GM21529 (cell line): Measurements from ENCODE around the gene C20orf204.

Experiments
- ATAC-seq: cut with Tn5 transposase; IDR thresholded peaks from one replicate; pipeline ENCODE4 v1.9.1; 2021; ENCODE audit not compliant: unreplicated experiment

Gene C20orf204

DNA sequence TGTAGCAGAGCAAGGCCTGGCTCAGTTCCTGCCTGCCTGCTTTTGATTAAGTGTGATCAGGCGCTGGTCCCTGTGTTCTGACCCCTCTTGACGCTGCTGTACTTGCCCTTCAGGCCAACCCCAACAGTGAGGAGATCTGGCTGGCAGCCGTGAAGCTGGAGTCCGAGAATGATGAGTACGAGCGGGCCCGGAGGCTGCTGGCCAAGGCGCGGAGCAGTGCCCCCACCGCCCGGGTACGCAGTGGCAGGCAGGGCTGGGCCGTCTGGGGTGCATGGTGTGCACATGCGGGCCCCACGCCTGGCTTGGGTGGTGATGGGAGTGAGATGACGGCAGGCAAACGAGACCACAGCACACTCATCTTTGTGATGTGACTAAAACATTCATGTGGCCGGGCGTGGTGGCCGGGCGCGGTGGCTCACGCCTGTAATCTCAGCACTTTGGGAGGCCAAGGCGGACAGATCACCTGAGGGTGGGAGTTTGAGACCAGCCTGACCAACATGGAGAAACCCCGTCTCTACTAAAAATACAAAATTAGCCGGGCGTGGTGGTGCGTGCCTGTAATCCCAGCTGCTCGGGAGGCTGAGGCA lies 10.1 kb upstream of the C20orf204 start:
- ATAC-seq, result no peak

DNA sequence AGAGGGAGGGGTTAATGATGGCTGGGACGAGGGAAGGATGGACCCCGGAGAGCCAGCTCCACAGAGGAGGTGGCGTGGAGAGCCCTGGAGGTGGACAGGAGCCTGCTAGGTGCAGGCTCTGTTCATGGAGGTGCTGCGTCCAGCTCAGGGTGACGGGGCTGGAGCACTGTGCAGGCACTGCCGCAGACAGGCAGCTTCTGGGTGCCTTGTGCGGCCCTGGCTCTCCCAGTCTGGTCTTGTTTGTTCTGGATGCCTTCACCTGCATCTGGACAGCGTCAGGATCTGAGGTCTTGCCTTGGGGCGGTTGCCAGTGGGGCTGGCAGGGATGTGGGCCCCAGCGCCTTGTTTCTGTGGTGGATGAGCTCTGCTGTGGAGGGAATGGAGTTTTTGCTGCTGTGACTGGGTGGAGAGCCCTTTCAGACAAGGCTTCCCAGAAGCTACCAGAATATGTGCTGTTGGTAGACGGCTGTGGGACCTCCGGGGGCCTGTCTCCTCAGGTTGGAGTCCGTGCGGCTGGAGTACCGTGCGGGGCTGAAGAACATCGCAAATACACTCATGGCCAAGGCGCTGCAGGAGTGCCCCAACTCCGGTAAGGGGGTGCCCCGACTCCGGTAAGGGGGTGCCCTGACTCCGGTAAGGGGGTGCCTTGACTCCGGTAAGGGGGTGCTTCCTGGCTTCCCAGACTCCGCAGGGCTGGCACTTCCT lies 7.8 kb upstream of the C20orf204 start:
- ATAC-seq, result no peak

DNA sequence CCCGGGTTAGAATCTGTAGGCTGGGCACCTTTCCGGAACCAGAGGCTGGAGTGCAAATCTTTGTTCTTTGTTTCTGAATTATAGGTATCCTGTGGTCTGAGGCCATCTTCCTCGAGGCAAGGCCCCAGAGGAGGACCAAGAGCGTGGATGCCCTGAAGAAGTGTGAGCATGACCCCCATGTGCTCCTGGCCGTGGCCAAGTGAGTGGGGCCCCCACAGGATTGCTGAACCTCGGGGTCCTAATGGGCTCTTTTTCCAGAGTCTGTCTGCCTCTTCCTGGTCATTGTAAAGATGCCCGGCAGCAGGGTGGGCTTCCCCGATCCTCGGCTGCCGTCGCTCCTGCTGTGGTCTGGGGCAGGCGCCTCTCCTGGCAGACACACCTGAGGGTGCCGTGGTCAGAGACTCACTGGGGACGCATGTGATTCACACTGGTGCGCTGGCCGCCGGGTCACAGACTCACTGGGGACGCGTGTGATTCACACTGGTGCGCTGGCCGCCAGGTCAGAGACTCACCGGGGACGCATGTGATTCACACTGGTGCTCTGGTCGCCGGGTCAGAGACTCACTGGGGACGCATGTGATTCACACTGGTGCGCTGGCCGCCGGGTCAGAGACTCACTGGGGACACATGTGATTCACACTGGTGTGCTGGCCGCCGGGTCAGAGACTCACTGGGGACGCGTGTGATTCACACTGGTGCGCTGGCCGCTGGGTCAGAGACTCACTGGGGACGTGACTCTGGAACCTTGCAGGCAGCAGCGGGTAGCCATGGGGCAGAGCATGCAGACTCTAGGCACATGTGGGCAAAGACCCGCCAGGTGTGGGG lies 6.5 kb upstream of the C20orf204 start:
- no peak for ATAC-seq

DNA sequence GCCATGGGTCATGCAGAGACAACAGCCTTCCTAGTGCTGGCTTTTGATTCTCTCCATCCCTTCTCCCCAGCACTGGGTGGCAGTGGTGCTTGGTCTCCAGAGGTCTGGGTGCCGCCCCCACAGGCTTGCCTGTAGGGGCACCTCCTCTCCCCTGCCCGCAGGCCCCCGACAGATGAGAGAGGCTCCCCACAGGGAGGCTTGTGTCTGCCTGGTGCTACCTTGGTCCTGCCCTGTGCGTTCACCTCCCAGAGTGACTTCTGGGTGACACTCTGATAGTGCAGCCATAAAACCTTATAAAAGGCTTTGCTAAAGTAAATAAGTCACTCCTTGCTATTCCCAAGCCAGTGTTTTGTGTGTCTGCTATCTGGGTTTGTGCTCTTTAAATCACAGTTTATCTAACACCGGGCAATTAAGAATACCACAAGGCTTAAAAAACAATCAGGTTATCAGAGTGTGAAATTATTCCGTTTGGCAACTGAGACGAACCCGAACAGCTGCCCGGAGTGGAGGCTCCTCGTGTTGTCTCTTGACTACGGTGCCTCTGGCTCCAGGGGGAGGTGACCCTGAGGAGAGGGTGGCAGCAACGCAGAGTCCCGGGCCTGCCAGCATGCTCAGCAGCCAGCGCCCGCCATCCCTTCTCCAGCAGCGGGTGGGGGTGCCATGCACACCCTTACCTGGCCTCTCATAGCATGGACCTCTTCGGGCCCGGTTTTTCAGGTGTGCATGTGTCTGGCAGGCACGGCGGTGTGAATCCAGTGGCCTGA lies 5.4 kb upstream of the C20orf204 start:
- no peak for ATAC-seq

DNA sequence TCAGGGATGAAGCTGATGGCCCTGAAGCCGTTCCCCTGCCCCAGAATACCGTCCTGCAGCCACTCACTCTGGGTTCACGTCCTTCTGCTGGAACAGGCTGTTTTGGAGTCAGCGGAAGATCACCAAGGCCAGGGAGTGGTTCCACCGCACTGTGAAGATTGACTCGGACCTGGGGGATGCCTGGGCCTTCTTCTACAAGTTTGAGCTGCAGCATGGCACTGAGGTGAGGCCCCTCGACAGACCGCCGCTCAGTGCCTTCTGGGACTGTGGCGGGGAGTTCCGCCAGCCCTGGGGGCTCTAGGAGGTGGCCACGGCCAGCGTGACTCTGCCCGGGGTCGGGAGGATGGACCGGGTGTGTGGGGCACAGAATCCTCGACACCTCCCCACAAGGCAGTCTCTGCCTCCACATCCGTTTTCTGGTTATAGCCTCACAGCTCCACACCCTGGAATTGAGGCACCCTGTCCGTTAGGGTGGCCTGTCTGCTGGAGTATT lies 4.1 kb upstream of the C20orf204 start:
- ATAC-seq, result no peak

DNA sequence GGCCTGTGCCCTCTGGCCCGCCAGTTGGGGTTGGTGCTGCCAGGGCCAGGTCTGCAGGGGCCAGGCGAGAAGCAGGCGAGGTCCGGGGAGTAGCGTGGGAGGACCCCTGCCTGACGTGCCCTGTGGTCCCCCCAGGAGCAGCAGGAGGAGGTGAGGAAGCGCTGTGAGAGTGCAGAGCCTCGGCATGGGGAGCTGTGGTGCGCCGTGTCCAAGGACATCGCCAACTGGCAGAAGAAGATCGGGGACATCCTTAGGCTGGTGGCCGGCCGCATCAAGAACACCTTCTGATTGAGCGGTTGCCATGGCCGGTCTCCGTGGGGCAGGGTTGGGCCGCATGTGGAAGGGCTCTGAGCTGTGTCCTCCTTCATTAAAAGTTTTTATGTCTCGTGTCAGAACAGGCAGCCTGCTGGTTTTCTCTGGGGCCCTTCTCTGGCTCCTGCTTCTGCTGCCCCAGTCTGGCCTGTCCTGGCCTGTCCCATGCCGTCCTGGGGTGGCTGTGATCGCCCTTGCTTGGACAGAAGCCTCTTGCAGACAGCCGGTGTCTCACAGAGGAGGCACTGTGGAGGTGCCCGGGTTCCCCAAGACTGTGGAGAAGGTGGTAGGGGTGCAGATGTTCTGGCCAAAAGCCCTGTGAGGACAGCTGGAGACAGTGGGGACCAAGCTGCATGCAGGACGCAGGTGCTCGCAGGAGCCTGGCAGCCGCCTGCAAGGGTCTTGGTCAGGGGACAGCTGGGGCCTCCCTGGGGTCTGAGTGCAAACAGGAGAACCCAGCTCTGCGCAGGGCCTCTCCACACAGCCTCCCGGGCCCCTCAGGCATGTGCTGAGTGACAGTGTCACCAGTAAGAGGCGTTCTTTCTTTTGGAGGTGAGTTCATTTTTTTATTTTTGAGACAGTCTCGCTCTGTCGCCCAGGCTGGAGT lies 3.0 kb upstream of the C20orf204 start:
- no peak for ATAC-seq

DNA sequence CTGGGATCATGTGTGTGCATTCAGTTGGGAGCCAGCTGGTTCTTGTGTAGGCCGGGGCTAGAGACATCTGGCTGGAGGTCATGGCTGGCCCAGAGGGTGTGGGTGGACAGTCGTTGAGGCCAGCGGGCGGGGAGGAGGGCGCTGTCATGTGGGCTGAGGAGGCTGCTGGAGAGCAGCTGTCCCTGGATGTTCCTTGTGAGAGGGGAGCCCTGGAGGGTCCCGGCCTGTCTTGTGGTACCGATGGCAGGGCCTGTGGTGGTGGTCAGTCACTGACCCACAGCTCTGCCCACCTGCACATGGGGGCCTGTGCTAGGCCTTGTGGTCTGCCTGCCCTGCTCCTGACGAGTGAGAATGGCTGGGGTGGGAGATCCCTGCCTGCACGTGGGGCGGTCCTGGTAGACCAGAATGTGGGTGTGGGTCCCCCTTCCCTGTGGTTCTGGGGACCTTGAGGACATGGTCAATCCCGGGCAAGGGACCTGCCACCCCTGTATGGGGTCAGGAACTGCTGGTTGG lies 1.9 kb upstream of the C20orf204 start:
- ATAC-seq, result no peak

DNA sequence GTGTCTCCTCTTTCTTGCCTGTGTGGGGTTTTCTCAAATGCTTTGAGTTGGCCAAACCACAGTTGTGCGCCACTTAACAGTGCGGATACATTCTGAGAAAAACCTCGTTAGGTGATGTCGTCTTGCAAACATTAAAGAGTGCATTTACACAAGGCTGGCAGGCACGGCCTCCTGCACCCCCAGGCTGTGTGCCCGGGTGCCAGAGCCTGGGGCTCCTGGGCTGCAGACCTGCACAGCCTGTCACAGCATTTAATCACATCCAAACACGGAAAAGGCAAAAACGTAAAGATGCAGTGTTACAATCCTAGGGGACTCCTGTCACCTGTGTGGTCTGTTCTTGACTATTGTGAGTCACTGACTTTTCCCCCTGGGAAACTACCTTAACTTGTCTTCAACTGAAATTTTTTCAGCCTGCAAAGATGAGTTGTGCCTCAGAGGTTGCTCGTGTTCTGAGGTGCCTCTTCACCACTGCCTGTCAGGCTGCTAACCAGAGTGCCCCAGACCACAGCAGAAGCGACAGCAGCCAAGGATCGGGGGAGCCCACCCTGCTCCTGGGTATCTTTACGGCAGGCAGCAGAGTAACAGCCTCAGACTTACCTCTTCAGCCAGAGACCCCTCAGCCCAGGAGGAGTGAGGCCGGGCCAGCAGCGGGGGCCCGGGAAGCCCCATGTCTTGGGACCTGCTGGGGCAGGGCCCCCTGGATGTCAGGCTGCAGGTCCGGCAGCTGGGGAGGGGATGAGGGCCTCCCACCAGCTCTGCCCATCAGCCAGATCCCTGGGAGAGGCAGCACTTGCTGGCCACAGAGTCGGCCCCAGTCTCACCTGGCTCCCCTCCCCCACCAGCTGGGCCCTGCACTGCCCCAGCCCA lies 683 bp upstream of the C20orf204 start:
- ATAC-seq, result no peak

DNA sequence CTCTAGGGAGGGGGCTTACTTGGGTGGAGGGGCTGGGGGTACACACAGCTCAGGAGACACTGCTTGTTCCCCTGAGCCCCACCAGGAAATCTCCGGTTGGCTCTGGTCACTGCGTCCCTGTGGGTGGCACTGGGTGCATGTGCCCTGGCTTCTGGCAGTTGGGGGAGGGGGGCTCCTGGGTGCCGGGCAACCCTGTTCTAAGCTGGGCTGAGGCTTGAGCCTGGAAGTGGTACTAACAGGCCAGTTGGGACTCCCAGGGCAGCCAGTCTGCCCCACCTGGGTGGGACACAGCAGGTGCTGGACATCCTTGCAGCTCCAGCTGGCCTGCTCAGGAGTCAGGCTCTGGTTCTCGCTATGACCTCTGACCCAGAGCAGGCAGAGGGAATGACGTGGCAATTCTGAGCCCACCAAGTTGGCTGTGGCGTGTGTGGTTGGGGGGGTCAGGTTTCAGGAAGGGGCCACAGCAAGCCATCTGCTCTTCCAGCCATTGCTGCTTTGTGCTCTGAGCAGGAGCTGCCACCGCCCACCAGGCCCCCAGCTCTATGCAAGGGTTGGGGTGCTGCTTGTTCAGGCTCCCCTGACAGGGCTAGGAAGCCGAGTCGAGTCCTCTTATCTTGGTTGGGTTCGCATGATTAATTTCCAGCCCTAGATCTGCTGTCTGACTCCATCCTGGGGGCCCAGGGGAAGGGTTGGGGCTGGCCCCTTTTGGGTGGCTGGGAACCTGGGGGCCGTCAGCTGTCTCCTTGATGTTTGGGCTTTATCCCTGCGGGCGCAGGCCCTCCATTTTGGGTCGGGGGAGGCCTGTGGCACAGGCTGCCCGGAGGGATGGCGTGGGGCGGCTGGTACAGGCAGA lies 590 bp downstream of the C20orf204 start:
- no peak for ATAC-seq

DNA sequence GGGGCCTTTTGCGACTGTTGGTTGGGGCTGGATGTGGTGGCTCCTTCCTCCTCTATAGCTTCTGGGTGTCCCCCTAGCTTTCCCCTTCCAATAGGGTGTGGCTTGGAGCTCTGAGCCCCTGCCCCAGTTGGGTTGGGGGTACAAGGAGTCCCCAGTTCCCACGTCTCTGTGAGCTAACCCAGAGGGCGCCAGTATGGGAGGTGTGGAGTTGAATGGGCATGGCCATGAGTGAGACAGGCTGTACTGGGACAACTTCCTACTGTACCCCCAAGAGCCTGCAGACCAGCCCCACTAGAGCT lies 1.2 kb downstream of the C20orf204 start:
- ATAC-seq, result no peak

DNA sequence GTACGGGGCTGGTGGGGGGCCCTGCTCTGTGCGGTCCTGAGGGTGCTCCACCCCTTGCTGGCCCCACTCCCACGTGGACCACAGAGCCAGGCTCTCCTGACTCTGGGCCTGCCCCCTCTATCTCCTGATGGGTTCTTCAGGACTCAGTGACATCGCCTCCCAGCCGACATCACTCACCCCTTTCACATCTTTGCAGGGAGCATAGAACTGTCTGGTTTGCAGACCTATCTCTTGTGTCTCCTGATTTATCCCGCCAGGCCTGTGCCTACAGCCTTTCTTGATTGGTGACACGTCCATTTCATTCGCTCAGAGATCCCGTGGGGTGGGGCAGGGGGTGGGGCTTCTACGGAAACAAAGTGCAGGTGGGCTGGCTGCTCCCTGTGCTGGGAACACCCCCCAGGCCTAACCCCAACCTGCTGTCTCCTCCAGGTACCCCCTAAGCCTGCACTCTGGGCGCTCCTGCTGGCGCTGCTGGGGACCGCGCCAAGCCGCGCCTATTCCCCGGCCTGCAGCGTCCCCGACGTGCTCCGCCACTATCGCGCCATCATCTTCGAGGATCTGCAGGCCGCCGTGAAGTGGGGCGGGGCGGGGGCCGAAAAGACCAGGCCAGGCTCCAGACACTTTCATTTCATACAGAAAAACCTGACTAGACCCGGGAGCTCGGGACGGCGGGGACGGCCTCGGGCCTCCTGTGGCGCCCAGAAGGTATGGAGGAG lies 1.7 kb downstream of the C20orf204 start:
- ATAC-seq, result no peak

DNA sequence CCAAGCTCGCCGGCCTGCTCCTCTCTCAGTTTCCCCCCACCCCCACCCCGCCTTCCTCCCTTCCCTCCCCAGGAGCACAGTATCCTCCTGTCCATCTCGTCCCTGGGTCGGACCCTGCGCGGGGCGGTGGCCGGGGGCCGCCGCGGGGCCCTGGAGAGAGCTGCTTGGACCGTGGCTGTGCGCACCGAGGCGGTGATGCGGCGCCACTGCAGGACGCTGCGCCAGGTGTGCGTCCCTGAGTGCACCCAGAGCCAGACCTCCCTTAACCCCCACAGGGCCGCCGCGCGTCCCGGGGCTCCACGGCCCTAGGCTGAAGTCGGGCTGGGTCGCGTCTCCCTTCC lies 2.2 kb downstream of the C20orf204 start:
- ATAC-seq, result peak; percentile 36

DNA sequence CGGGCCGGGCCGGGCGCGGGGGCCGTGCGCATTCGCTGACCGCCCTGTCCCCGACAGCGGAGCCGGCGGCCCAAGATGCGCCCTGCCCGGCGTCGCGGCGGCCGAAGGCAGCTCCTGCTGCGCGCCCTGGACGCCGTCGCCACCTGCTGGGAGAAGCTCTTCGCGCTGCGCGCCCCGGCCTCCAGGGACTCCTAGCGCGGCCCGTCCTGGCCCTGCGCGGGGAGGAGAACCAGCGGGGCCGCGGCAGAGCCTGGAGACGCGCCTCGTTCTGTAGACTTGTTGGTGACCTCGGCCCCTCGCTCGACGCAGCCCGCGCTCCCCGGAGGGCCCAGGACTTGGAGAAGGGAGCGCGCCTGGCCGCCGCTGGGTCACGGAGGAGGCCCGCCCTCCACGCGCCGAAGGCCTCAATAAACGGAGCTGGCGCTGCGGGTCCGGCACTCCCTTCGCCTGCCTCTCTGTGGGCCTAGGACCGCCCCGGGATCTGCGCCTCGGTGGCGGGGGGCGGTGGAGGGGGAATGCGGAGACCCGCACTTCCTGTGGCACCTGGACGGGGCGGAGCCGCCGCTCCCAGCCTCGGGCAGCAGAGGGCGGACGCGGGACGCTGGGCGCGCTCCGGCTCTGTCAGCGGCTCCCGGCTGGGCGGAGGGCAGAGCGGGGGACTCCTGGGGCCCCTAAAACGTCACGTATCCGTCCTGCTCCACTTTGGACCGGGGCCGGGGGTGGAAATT lies 2.7 kb downstream of the C20orf204 start:
- peak; percentile 48 for ATAC-seq

DNA sequence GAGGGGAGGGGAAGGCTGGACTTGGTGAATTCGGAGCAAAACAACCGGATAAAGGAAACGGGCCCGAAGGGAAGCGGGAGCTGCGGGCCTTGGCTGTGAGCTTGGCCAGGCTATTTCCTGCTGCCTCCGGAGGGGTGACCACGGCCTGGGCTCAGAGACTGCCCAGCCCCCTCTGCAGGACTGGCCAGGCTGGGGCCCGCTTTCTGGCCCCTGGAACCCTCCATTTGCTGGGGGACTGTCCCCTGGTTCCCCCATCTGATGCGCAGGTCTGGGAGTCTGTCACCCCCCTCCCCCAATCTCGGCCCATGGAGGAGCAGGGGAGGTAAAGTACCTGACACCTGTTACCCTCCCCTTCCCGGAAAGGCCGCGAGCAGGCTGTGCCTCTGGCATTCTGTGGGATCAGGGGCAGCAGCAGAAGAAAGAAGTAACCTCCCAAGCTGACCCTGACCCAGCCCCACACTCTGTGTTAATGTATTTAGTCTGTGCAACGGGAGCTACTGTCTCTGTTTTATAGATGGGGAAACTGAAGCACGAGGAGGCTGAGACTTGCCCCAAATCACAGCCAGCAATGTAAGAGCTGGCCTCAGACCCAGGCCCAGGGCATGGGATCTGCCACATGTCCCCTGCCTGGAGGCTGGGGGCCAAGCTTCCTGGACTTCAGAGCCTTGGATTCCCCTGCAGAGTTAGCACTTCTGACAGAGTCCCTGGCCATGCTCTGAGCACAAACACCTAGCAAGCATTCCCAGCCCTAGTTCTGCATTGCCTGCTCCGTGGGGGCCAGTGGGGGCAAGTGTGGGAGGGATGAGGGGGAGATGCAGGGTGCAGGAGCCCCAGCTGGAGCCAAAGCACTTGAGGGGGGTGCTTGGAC lies 3.5 kb downstream of the C20orf204 start:
- ATAC-seq, result no peak

DNA sequence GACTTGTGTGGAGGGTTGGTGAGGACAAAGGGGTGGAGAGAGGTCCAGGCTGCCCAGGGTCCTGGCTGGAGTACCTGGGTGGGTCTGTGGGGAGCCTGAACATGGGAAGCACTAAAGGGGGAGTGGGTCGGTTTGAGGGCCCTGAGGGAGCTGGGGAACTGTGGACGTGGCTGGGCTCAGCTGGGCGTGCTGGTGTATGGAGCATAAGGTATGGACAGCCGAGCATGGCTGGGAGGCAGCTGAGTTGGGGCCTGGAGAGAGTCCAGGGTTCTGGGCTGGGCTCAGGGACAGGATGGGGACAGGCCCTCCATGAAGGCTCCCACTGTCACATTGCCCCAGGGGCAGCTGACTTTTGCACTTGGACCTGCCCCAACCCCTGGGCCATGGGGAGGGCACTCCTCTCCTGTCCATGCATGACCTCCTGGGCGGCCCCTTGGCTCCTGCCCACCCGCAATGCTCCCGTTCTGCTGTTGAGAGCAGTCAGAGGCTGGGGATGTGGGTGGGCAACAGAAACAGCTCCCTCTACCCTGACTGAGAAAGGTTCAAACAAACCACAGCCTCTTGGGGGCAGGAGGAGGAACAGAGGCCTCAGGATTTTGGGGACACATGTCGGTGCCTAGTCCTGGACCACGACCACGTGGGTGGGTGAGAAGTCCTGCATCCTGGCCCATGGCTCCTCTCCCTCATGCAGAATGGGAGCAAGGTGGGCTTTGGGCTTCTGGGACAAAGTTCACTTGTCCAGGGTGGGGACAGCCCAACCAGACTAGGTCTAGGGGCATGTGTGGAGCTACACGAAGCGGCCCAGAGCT lies 4.5 kb downstream of the C20orf204 start:
- ATAC-seq, result no peak
